HCT116 (cell line): ENCODE data around the gene TMEM266. TPM values are rescaled to one million over a fixed set of nuclear protein-coding genes. Genes with fewer than 3 reads are reported as not detected.

Experiments used
- ATAC-seq: fragments of 200-7000 bp; cut with Tn5 transposase; 2 replicates; pipeline ENCODE4 v1.9.1; 2020; ENCODE audit warnings: mild to moderate bottlenecking, moderate library complexity
- BruUV-seq: library from RNA; stranded (reverse); fragments of 400-500 nt; replicated peaks from 2 replicates; lab custom pipeline; 2021; lab: Mats Ljungman, UMichigan
- CTCF ChIA-PET: fragments of 300-600 bp; sonication (Branson Sonifier 250); formaldehyde crosslinking; loops from one replicate; lab custom pipeline; 2021; ENCODE audit warnings: antibody characterized with exemption; lab: Charles Lee
- POLR2A ChIA-PET: fragments of 300-600, 350-600 bp; sonication (Branson Sonifier 250); formaldehyde crosslinking; loops from one replicate; lab custom pipeline; 2021; ENCODE audit warnings: antibody characterized with exemption; lab: Charles Lee
- RAD21 ChIA-PET, 2 experiments: fragments of 300-600 bp; sonication (Branson Sonifier 250); formaldehyde crosslinking; loops; one replicate each; lab custom pipeline; 2023; ENCODE audit warnings: low total read pairs in 2 of 2; ENCODE audit not compliant: uncharacterized antibody in 2 of 2, unreplicated experiment in 2 of 2, low non-redundant PET in 1 of 2; lab: Charles Lee
- DNase-seq: peaks from one replicate; pipeline ENCODE4 v3.0.0-alpha.2; 2010; ENCODE audit warnings: low read depth, low spot score
- H2AFZ ChIP-seq: fragments of 200-600 bp; shearing (Covaris generic), sonication (generic); 2 replicates; pipeline ENCODE4 v1.6.1; 2017; ENCODE audit warnings: low read depth, mixed run types, mixed read lengths, antibody characterized with exemption, low read length; ENCODE audit not compliant: poor library complexity, severe bottlenecking
- H3K27ac ChIP-seq: 2 replicates; pipeline ENCODE4 v1.5.1; 2012; ENCODE audit warnings: low read depth, low read length
- H3K27me3 ChIP-seq: fragments of 200-600 bp; sonication (generic); 2 replicates; pipeline ENCODE4 v1.6.1; 2016; ENCODE audit warnings: mixed run types, low read length, mixed read lengths; ENCODE audit not compliant: insufficient read depth
- H3K36me3 ChIP-seq, 2 experiments: fragments of 200-500 bp in 1 of 2; fragments of 200-600 bp in 1 of 2; sonication (Bioruptor generic) in 1 of 2; sonication (generic) in 1 of 2; 2 replicates each; pipeline versions ENCODE4 v1.5.1 to v1.6.1; 2014 to 2016; ENCODE audit warnings: low read length in 2 of 2, inconsistent platforms in 1 of 2, mixed read lengths in 1 of 2, mixed run types in 1 of 2; ENCODE audit not compliant: insufficient read depth in 2 of 2, control insufficient read depth in 1 of 2
- H3K4me1 ChIP-seq, 2 experiments: fragments of 200-600 bp in 1 of 2; sonication (generic) in 1 of 2; 2 replicates each; pipeline versions ENCODE4 v1.5.1 to v1.6.1; 2012 to 2017; ENCODE audit warnings: low read length in 2 of 2, inconsistent platforms in 1 of 2, mild to moderate bottlenecking in 1 of 2, mixed read lengths in 1 of 2, mixed run types in 1 of 2, moderate library complexity in 1 of 2; ENCODE audit not compliant: insufficient read depth in 2 of 2, control insufficient read depth in 1 of 2
- H3K4me2 ChIP-seq: fragments of 200-600 bp; sonication (generic); 2 replicates; pipeline ENCODE4 v1.6.1; 2017; ENCODE audit warnings: mixed run types, low read length, mixed read lengths
- H3K4me3 ChIP-seq, 2 experiments: fragments of 200-600 bp in 1 of 2; sonication (generic) in 1 of 2; replicated peaks in 1 of 2; 2 replicates each; pipeline ENCODE4 v1.5.1; 2011 to 2016; ENCODE audit warnings: low read length in 2 of 2, control low read depth in 1 of 2, low read depth in 1 of 2, mild to moderate bottlenecking in 1 of 2, mixed read lengths in 1 of 2, mixed run types in 1 of 2
- H3K79me2 ChIP-seq: fragments of 200-600 bp; sonication (generic); 2 replicates; pipeline ENCODE4 v1.6.1; 2017; ENCODE audit warnings: mild to moderate bottlenecking, mixed run types, low read length, moderate library complexity, mixed read lengths; ENCODE audit not compliant: insufficient read depth
- H3K9ac ChIP-seq: fragments of 200-600 bp; sonication (generic); 2 replicates; pipeline ENCODE4 v1.6.1; 2016; ENCODE audit warnings: low read length, mixed read lengths
- H3K9me2 ChIP-seq: fragments of 200-600 bp; sonication (generic), shearing (Covaris generic); 2 replicates; pipeline ENCODE4 v1.6.1; 2017; ENCODE audit warnings: mixed run types, mild to moderate bottlenecking, moderate library complexity; ENCODE audit not compliant: insufficient read depth
- H3K9me3 ChIP-seq, 2 experiments: fragments of 200-500 bp in 1 of 2; fragments of 200-600 bp in 1 of 2; sonication (Bioruptor generic) in 1 of 2; sonication (generic) in 1 of 2; 2 replicates each; pipeline ENCODE4 v1.6.1; 2014 to 2017; ENCODE audit warnings: low read length in 2 of 2, mixed read lengths in 2 of 2, inconsistent platforms in 1 of 2, low read depth in 1 of 2, mild to moderate bottlenecking in 1 of 2, mixed run types in 1 of 2, moderate library complexity in 1 of 2; ENCODE audit not compliant: control insufficient read depth in 1 of 2, insufficient read depth in 1 of 2
- H4K20me1 ChIP-seq: fragments of 200-600 bp; sonication (generic), shearing (Covaris generic); 2 replicates; pipeline ENCODE4 v1.6.1; 2017; ENCODE audit warnings: mixed run types, mild to moderate bottlenecking, moderate library complexity; ENCODE audit not compliant: insufficient read depth
- CBX3 ChIP-seq: IDR thresholded peaks from 2 replicates; pipeline ENCODE4 v1.6.1; 2012; ENCODE audit warnings: low read depth
- CEBPB ChIP-seq: IDR thresholded peaks from 2 replicates; pipeline ENCODE4 v1.6.1; 2012; ENCODE audit warnings: low read depth
- CTCF ChIP-seq, 3 experiments: fragments of 200-600 bp in 1 of 3; sonication (generic) in 1 of 3; IDR thresholded peaks in 2 of 3; conservative IDR thresholded peaks in 1 of 3; 2 replicates each; pipeline ENCODE4 v1.5.1; 2012 to 2017; ENCODE audit warnings: low read depth in 2 of 3, low read length in 2 of 3, antibody characterized with exemption in 1 of 3, borderline replicate concordance in 1 of 3, control low read depth in 1 of 3, mild to moderate bottlenecking in 1 of 3, mixed read lengths in 1 of 3, mixed run types in 1 of 3, moderate library complexity in 1 of 3; ENCODE audit not compliant: insufficient read depth in 1 of 3
- ELF1 ChIP-seq: IDR thresholded peaks from 2 replicates; pipeline ENCODE4 v1.6.1; 2012; ENCODE audit warnings: low read depth, borderline replicate concordance
- EZH2 ChIP-seq: fragments of 200-600 bp; sonication (generic); IDR thresholded peaks from 2 replicates; pipeline ENCODE4 v1.6.1; 2017; ENCODE audit warnings: antibody characterized with exemption, mixed run types
- FOSL1 ChIP-seq: IDR thresholded peaks from 2 replicates; pipeline ENCODE4 v1.6.1; 2012; ENCODE audit warnings: low read depth
- JUND ChIP-seq: IDR thresholded peaks from 2 replicates; pipeline ENCODE4 v1.6.1; 2012
- RAD21 ChIP-seq: IDR thresholded peaks from 2 replicates; pipeline ENCODE4 v1.6.1; 2012; ENCODE audit warnings: low read depth, mild to moderate bottlenecking
- SIN3A ChIP-seq: IDR thresholded peaks from 2 replicates; pipeline ENCODE4 v1.6.1; 2012; ENCODE audit warnings: low read depth
- SP1 ChIP-seq: IDR thresholded peaks from 2 replicates; pipeline ENCODE4 v1.6.1; 2012; ENCODE audit warnings: low read depth
- TCF7L2 ChIP-seq: IDR thresholded peaks from 2 replicates; pipeline ENCODE4 v1.7.0; 2011; ENCODE audit warnings: borderline replicate concordance, inconsistent platforms; ENCODE audit not compliant: insufficient read depth, insufficient read length; ENCODE audit errors: extremely low read depth
- intact Hi-C: fragments of 100-400 bp; cut with micrococcal nuclease; formaldehyde crosslinking; loops from 2 replicates; pipeline ENCODE4 v1.10.0; 2022
- total RNA-seq: library from RNA; stranded (reverse); gene quantifications from one replicate; pipeline ENCODE4 v1.2.1, GENCODE V29; 2021; ENCODE audit not compliant: unreplicated experiment
- TF ChIP-seq, protein P1 (sequence below): IDR thresholded peaks from 2 replicates; pipeline ENCODE4 v1.6.1; 2012
- TF ChIP-seq, protein P2 (sequence below): IDR thresholded peaks from 2 replicates; pipeline ENCODE4 v1.6.1; 2011; ENCODE audit warnings: mild to moderate bottlenecking, low read length, moderate library complexity; ENCODE audit not compliant: insufficient replicate concordance; ENCODE audit errors: extremely low read depth

TMEM266 gene
- total RNA-seq, 1 experiment from 2014 or later, result 0.91 TPM

- no peak overlapping the region for H2AFZ ChIP-seq
These were observed 121.9 kb downstream of the TMEM266 start for GRCh38 chr15:76181705-76182107.

More at GRCh38 chr15:76181705-76182107, 121.9 kb downstream of the TMEM266 start:
- no peaks in the 10 kb centered on the region for H3K27me3 ChIP-seq
- H3K36me3 ChIP-seq, result no peaks in the 10 kb centered on the region
- no peak for TF ChIP-seq FOSL1
- TF ChIP-seq TCF7L2, result no peak
- no peak for TF ChIP-seq RAD21
- TF ChIP-seq CBX3, result no peak
- no peak for TF ChIP-seq CTCF (IDR thresholded peaks at IDR 0.05 in 2 of 3, conservative IDR thresholded peaks at IDR 0.05 in 1 of 3; ENCODE audit: borderline replicate concordance in 1 of 3, insufficient read depth in 1 of 3, low read depth in 2 of 3, low read length in 2 of 3)
- TF ChIP-seq ELF1, result no peak
- TF ChIP-seq EZH2, result no peak
- TF ChIP-seq, protein P1, sequence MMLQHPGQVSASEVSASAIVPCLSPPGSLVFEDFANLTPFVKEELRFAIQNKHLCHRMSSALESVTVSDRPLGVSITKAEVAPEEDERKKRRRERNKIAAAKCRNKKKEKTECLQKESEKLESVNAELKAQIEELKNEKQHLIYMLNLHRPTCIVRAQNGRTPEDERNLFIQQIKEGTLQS, result no peak
- TF ChIP-seq, protein P2, sequence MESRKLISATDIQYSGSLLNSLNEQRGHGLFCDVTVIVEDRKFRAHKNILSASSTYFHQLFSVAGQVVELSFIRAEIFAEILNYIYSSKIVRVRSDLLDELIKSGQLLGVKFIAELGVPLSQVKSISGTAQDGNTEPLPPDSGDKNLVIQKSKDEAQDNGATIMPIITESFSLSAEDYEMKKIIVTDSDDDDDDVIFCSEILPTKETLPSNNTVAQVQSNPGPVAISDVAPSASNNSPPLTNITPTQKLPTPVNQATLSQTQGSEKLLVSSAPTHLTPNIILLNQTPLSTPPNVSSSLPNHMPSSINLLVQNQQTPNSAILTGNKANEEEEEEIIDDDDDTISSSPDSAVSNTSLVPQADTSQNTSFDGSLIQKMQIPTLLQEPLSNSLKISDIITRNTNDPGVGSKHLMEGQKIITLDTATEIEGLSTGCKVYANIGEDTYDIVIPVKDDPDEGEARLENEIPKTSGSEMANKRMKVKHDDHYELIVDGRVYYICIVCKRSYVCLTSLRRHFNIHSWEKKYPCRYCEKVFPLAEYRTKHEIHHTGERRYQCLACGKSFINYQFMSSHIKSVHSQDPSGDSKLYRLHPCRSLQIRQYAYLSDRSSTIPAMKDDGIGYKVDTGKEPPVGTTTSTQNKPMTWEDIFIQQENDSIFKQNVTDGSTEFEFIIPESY, result no peak
- no peak for TF ChIP-seq JUND
- TF ChIP-seq CEBPB, result no peak
- no peak for TF ChIP-seq SIN3A
- TF ChIP-seq SP1, result no peak
- no peaks in the 10 kb centered on the region for H3K79me2 ChIP-seq
- H3K9me3 ChIP-seq, result no peaks in the 10 kb centered on the region
- H4K20me1 ChIP-seq, result no peaks in the 10 kb centered on the region
- no peak for DNase-seq
- no TSS peak for BruUV-seq
- H3K9me2 ChIP-seq, result no peaks in the 10 kb centered on the region
- ChIA-PET POLR2A (no interaction called here), RAD21 (no interaction called here), CTCF (no interaction called here)
- H3K4me2 ChIP-seq, result no peak overlapping the region
- H3K9ac ChIP-seq, result no peak overlapping the region
- H3K4me1 ChIP-seq, result peaks cover 0 to 19% of the 10 kb centered on the region in 2 experiments; a peak in 2 of 4 replicates
- no peak for ATAC-seq
- intact Hi-C loops, result no loop called here
- H3K27ac ChIP-seq, result no peak overlapping the region
- no peak overlapping the region for H3K4me3 ChIP-seq
